Fibroblast of skin of left biceps (primary cell): ENCODE results near the gene PRAMEF8.
"Not testable (repeated sequence)": the region's sequence is repeated elsewhere in the genome, so short reads cannot be mapped to it uniquely, and the experiment has no call there.

Experiments
- DNase-seq, 2 experiments: peaks; one replicate each; pipeline ENCODE4 v3.0.0-alpha.2; 2013; ENCODE audit warnings: low read depth in 2 of 2

PRAMEF8 gene

DNA sequence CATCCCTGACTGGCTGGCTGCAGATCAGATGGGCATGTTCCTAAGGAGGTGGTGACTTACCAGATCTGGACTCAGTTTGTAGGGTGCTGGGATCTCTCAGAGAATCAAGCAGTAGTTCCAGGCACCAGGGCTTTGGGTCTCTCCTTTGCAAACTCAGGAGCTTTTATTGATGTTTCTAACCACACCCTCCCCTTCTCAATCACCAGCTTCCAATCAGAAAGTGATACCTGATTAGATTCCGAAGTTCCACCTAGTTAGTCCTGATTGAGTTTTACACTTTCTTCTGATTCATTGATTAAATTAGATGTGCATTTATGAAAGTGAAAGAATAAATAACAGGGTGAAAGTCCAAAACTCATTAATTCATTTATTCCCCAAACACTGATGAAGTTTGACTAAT lies at the start of gene PRAMEF8:
TSS of gene PRAMEF8 (minus strand) at position 101 of the 400 bp plus-strand sequence. CDS start 1,046 bp downstream, outside the sequence.
- DNase-seq, result not testable (repeated sequence)

GRCh38 chr1:13315281-13315680 lies 30.3 kb upstream of the PRAMEF8 start, which contains the start of gene PRAMEF15:
TSS of gene PRAMEF15 (plus strand) at chr1:13315581. CDS start at chr1:13318408, 2,827 bp downstream.
- not testable (repeated sequence) for DNase-seq

- DNase-seq, result not testable (repeated sequence)
Observed at GRCh38 chr1:13303239-13303638, 18.3 kb upstream of the PRAMEF8 start, which contains the start of gene PRAMEF33. TSS of gene PRAMEF33 (plus strand) at chr1:13303539. CDS start at chr1:13305955, 2,416 bp downstream.

GRCh38 chr1:13302197-13302596 lies 17.3 kb upstream of the PRAMEF8 start:
- not testable (repeated sequence) for DNase-seq

DNA sequence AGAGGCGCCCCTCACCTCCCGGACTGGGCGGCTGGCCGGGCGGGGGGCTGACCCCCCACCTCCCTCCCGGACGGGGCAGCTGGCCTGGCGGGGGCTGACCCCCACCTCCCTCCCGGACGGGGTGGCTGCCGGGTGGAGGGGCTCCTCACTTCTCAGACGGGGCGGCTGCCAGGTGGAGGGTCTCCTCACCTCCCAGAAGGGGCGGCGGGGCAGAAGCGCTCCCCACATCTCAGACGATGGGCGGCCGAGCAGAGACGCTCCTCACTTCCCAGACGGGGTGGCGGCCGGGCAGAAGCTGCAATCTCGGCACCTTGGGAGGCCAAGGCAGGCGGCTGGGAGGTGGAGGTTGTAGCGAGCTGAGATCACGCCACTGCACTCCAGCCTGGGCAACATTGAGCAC lies 13.8 kb upstream of the PRAMEF8 start:
- not testable (repeated sequence) for DNase-seq

DNA sequence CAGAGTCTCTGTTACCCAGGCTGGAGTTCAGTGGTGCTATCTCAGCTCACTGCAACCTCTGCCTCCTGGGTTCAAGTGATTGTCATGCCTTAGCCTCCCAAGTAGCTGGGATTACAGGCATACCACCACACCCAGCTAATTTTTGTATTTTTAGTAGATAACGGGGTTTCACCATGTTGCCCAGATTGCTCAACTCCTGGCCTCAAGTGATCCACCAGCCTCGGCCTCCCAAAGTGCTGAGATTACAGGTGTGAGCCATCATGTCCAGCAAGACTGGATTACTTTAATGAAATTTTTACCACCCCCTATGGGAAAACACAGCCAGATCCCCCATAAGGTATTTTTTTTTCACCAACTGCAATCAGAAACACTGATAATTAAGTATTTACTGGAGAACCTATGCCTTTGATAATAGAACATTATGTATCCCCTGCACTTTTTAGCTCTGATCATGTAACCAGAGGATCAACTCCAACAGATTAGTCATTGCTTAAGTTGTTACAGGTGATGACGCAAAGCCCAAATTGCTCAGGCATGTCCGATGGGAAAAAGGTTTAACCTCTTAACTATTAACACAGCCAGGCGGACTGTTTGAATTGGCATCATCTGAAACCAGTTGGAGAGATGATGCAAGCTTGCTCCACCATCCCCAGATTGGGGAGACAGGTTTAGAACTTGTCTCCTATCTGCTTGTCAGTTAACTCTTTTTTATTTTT lies 12.4 kb upstream of the PRAMEF8 start:
- DNase-seq, result not testable (repeated sequence)

DNA sequence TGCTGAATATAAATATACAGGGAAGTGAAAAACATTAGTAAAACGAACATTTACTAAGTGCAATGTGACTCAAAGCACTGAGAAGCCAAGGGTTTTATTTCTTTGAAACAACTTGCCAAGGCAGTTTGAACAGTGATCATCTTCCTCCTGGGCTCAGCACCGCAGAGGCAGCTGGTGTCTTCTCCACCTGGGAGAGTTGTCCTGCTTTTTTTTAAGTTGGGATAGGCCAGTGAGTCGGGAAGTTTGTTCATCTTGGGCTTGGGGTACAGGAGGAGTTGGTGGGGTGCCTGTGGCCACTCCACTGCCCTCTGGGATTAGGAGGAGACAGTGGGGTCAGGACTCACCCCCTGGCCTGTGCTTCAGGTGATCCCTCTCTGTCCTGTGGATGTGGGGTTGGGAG lies 4.1 kb upstream of the PRAMEF8 start:
- DNase-seq, result not testable (repeated sequence)

DNA sequence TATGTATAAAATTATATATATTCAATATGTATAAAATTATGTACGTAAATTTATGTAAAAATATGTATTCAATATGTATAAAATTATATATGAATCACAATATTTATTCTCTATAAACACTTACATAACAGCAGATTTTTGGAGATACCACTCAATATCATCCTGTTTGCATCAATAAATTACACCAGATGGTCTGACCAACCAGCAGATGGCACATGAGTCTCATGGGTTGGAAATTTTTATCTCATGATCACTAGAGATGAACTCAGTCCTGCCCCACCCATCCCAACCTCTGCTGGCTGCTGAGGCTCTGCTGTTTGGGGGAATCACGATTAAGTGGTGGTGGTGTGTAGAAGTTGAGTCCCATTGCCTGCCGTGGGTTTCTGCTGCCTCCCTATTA lies 5.3 kb downstream of the PRAMEF8 start:
- DNase-seq, result not testable (repeated sequence)

GRCh38 chr1:13277016-13277415 lies 7.9 kb downstream of the PRAMEF8 start:
- not testable (repeated sequence) for DNase-seq

DNA sequence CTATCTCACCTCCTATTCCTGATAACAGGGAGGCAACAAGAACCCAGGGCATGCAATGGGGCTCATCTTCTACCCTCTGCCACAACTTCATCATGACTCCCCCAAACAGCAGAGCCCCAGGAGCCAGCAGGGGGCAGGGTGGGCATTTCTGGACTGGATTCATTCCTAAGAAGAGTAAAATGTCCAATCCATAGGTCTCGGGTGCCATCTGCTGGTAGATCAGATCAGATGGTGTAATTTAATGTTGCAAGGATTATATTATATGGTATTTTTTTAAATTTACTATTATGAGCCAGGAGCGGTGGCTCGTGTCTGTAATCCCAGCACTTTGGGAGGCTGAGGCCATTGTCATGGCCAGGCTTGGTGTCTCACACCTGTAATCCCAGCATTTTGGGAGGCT lies 19.8 kb downstream of the PRAMEF8 start:
- not testable (repeated sequence) for DNase-seq

- DNase-seq, result not testable (repeated sequence)
Observed at GRCh38 chr1:13253898-13254297, 31.0 kb downstream of the PRAMEF8 start, which contains the start of gene PRAMEF5. TSS of gene PRAMEF5 (plus strand) at chr1:13254198. CDS start at chr1:13259269, 5,071 bp downstream.

DNA sequence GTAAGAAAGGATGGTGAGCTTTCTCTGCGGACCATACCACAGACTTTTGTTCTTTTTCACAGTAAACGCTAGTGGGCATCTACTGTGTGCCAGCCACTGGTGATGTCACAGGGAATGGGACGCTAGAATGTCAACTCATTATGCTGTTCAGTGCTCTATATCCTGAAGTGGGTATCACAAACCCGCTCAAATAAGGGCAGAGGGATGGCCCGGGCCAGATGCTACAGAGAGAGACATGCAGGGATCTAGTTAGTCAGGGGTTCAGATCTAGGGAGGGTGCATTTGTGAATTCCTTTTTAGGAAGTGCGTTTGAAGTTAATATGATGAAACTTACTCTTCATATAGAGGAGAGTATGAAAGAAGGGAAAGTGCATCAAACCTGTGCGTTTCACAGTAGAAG lies 37.8 kb downstream of the PRAMEF8 start:
- DNase-seq, result not testable (repeated sequence)

DNA sequence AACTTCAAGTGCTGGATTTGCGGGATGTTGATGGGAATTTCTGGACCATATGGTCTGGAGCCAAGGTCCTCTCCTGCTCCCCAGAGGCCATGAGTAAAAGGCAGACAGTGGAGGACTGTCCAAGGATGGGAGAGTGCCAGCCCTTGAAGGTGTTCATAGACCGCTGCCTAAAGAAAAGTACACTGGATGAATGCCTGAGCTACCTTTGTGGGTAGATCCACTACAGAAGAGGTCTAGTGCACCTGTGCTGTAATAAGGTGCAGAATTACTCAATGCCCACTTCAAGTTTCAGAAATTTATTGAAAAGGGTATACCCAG lies 38.4 kb downstream of the PRAMEF8 start:
- DNase-seq, result not testable (repeated sequence)

DNA sequence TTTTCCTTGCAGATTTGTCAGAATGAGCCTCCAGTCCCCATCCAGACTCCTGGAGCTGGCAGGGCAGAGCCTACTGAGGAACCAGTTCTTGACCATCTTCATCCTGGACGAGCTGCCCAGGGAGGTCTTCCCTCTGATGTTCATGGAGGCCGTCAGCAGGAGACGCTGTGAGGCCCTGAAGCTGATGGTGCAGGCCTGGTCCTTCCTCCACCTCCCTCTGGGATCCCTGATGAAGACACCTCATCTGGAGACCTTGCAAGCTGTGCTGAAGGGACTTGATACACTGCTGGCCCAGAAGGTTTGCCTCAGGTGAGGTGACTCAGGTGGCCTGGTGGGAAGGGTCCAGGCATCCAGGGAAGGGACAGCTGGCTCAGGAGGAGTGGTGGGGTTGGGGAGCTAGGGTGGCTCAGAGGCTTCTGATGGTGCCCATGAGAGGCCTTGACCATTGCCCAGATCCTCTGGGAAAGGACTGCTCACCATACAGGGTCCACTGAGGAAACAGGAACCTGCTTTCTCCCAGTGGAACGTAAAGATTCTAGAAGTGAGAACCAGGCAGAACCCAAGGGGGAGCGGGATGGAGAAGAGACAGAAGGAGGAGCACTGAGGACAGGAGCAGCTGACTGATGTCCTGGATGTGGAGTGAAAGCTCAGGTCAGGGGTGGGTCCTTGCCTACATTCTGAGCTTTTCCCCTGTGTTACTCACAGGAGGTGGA lies 38.9 kb downstream of the PRAMEF8 start:
- not testable (repeated sequence) for DNase-seq

DNA sequence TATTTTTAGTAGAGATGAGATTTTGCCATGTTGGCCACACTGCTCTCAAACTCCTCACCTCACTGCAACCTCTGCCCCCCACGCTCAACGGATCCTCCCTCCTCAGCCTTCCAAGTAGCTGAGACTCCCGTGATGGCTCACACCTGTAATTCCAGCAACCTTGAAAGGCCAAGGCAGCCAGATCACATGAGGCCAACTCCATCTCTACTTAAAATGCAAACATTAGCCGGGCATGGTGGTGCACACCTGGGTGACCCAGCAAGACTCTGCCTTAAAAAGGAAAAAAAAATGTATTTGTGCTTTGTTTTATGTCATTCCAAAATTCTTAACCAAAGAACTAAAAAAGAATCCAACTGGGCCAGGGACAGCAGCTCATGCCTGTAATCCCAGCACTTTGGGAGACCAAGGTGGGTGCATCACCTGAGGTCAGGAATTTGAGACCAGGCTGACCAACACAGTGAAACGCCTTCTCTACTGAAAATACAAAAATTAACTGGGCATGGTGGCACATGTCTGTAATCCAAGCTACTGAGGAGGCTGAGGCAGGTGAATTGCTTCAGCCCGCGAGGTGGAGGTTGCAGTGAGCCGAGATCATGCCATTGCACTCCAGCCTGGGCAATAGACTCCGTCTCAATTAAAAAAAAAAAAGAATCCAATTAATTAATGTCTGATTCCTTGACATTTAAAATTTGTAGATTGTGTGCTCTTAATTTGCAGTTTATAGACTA lies 41.2 kb downstream of the PRAMEF8 start:
- not testable (repeated sequence) for DNase-seq

DNA sequence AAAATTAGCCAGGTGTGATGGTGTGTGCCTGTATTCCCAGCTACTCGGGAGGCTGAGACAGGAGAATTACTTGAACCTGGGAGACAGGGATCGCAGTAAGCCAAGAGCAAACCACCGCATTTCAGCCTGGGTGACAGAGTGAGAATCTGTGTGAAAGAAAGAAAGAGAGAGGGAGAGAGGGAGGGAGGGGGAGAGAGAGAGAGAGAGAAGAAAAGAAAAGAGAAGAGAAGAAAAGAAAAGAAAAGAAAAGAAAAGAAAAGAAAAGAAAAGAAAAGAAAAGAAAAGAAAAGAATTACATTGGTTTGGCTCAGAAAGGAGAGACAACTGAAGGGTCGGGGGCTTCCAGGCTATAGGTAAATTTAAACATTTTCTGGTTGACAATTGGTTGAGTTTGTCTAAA lies 45.3 kb downstream of the PRAMEF8 start:
- DNase-seq, result not testable (repeated sequence)

- DNase-seq, result not testable (repeated sequence)
Observed at GRCh38 chr1:13237572-13237971, 47.4 kb downstream of the PRAMEF8 start.

GRCh38 chr1:13234057-13234456 lies 50.9 kb downstream of the PRAMEF8 start:
- DNase-seq, result not testable (repeated sequence)

- not testable (repeated sequence) for DNase-seq
Observed at GRCh38 chr1:13232056-13232455, 52.9 kb downstream of the PRAMEF8 start.
